ENCODE results near the gene EFR3B. TPM values are rescaled to one million over a fixed set of nuclear protein-coding genes. Genes with fewer than 3 reads are reported as not detected.

The EFR3B gene
- total and polyA plus RNA-seq, 10 of the 15 experiments (the other 5 are each of a cell fraction or from before 2014, with no cell fraction given): 0.12 to 3.9 (median 1.8) TPM

GRCh38 chr2:25062511-25062917, 20.6 kb downstream of the EFR3B start (continued):
- TF ChIP-seq CBFB (IDR thresholded peaks at IDR 0.05; ENCODE audit: low read depth) (no peak), ZNF592 (IDR thresholded peaks at IDR 0.05) (no peak), USF2 (IDR thresholded peaks at IDR 0.05; ENCODE audit: borderline replicate concordance, low read depth, low read length) (no peak), EGR1 (IDR thresholded peaks at IDR 0.05; ENCODE audit: borderline replicate concordance in 1 of 2, low read depth in 2 of 2, low read length in 2 of 2) (no peak), RELB (IDR thresholded peaks at IDR 0.05; ENCODE audit: low read depth) (no peak), IRF3 (IDR thresholded peaks at IDR 0.05) (no peak), CBX3 (IDR thresholded peaks at IDR 0.05; ENCODE audit: borderline replicate concordance, low read depth) (no peak), MEF2A (IDR thresholded peaks at IDR 0.05; ENCODE audit: insufficient read depth, low read depth, low read length) (no peak)
